ENCODE measurements around the gene ABAT.

ABAT gene

DNA sequence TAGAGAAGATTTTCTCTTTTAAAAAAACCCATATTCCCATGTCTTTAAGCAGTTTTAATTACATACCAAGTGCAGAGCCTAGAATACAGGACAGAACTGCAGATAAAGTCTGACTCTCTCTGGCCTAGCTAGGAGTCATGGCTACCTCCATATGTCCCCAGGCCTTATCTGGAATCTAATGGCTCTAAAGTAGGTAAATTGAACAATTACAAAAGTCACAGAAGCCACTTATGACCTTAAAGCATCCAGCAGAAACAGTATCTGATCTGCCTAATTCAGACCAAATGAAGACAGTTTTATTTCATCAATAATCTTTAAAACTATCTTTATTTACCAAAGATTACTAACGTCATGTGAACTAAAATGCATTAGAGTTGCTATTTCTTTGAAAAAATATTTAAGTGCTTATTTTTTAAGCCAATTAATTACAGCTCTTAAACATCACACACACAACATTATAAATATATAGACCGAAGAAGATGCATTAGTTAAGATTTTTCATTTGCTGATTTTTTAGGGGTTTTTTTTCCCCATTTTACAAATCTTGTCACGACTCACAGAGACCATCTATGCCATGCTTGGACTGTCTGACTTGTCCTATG, 152.0 kb downstream of the ABAT start:
- DNase-seq = no peak

DNA sequence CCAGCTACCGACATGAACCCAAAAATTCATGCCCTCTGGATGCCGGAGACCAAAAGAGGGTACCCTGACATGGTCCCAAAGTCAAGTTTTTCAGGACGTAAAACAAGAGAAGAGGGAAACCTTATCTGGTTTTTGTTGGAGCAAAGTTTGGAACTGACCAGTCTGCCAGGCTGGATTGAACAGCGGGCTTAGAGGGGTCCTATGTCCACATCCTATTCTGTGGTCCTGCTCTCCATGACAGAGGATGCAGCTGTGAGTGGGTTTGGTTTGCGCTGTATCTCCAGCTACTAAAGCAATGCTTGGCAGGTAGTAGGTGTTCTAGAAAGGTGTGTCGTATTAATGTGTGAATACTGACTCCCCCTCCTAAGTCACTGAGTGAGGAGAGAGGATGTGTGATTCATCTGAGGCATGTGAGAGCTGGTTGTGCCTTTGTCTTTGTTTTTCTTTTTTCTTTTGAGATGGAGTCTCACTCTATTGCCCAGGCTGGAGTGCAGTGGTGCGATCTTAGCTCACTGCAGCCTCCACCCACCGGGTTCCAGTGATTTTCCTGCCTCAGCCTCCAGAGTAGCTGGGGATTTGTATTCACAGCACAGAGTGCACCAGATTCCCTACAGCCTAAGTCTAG, 154.2 kb downstream of the ABAT start:
- DNase-seq = no peak

DNA sequence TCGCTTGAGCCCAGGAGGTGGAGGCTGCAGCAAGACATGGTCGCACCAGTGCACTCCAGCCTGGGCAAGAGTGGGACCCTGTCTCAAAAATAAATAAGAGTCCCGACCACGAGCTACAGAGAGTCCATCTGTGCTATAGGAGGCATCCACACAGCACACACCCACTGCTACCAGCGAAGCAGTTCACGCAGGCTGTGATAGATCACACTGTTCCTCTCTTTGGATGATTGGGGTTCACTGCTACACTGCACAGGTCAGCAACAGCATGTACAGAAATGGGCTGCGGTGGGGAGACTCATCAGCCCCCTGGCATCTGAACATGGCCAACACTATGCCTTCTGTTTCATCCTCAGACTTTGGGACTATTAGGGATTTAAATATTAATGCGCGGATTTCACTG, 157.0 kb downstream of the ABAT start:
- no peak for DNase-seq

DNA sequence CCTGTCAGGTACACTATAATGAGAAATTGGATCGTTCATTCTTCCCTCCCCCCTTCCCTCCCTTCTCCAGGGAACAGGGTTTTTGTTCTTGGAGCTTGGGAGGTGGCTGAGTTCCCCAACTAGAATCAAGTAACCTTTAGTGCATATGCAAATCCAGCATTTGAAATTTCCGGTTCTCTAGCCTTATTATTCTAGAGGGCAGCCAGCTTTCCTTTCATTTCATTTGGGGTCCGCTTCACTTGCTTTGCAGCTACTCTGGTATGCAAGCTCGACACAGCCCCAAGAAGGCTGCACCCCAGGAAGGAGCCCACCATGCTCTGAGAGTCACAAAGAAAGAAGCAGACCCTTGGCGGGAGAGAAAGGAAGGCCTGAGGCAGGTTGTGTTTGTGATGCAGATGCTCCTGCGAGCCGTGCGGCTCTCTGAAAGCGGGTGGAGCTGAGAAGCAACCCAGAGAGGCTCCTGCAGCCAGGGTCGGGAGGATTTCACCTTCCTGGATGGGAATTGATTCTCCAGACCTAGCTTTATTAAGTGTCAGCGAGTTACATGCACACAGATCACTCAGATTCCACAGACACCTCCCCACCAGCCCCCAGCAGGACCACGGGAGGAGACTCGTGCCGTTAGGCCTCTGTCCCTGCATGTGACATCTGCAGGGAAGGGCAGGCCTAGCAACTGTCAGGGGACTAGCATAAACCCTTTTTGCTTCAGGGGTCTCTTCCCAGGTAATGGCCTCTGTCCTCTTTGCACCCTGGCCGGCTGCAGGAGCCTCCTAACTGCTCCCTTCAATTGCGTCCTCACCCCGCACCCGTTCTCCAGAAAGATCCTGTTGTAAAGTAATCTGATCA, 157.7 kb downstream of the ABAT start:
- DNase-seq = no peak

DNA sequence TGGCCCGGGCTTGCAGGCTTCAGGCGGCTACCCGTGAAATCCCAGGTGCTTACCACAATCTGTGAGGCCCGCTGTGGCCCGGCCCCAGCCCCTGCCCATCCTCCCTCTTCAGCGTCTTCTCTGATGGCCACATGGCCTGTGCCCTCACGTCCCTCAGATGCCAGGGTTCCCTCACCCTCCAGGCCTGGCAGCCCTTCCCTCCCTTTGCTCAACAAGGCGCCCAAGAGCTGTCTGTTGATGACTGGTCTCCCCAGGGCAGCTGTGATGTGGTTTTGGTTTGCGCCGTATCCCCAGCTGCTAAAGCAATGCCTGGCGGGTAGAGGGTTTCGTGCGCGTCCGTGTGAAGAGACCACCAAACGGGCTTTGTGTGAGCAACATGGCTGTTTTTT, 158.3 kb downstream of the ABAT start:
- DNase-seq = no peak

All from NCI-H1092 treated with DMSO at 0.1 percent for 48 hours (cell line).